Activated CD8-positive, alpha-beta memory T cell treated with anti-CD3 and anti-CD28 coated beads, Interleukin-2, amount 50 U/mL, for 4 hours (primary cell): Measurements from ENCODE around the gene TMEM130.
A peak's percentile ranks its signal among the peaks of the same experiment; 100 is the strongest.
"Not testable (repeated sequence)": the region's sequence is repeated elsewhere in the genome, so short reads cannot be mapped to it uniquely, and the experiment has no call there.

ENCODE experiments used
- DNase-seq: peaks from one replicate; pipeline ENCODE4 v3.0.0-alpha.2; 2020

The TMEM130 gene

GRCh38 chr7:98875501-98875900 is 5.7 kb upstream of the TMEM130 start:
- DNase-seq = no peak

- no peak for DNase-seq
Measured at GRCh38 chr7:98874942-98875341, 5.1 kb upstream of the TMEM130 start.

- not testable (repeated sequence) for DNase-seq
Measured at GRCh38 chr7:98873610-98874009, 3.8 kb upstream of the TMEM130 start.

- DNase-seq = no peak
Measured at GRCh38 chr7:98872328-98872924, 2.6 kb upstream of the TMEM130 start.

- no peak for DNase-seq
Measured at GRCh38 chr7:98870807-98871491, 1.1 kb upstream of the TMEM130 start.

- DNase-seq = peak; percentile 74
Measured at GRCh38 chr7:98870121-98870651, 372 bp upstream of the TMEM130 start.

- DNase-seq = no peak
Measured at GRCh38 chr7:98869027-98869596, 702 bp downstream of the TMEM130 start.

- no peak for DNase-seq
Measured at GRCh38 chr7:98868450-98868849, 1.4 kb downstream of the TMEM130 start.

- no peak for DNase-seq
Measured at GRCh38 chr7:98866765-98867164, 3.0 kb downstream of the TMEM130 start.

- DNase-seq = no peak
Measured at GRCh38 chr7:98866351-98866750, 3.5 kb downstream of the TMEM130 start.

- no peak for DNase-seq
Measured at GRCh38 chr7:98864731-98865453, 4.9 kb downstream of the TMEM130 start.

GRCh38 chr7:98863601-98864000 is 6.2 kb downstream of the TMEM130 start:
- DNase-seq = no peak

GRCh38 chr7:98862716-98863420 is 6.9 kb downstream of the TMEM130 start:
- no peak for DNase-seq

- no peak for DNase-seq
Measured at GRCh38 chr7:98862203-98862602, 7.6 kb downstream of the TMEM130 start.

- DNase-seq = no peak
Measured at GRCh38 chr7:98860071-98860470, 9.7 kb downstream of the TMEM130 start.

GRCh38 chr7:98855610-98856422 is 14.0 kb downstream of the TMEM130 start:
- no peak for DNase-seq

- DNase-seq = no peak
Measured at GRCh38 chr7:98852826-98853225, 17.0 kb downstream of the TMEM130 start.

GRCh38 chr7:98848918-98849317 is 20.9 kb downstream of the TMEM130 start:
- no peak for DNase-seq

- not testable (repeated sequence) for DNase-seq
Measured at GRCh38 chr7:98842552-98842951, 27.3 kb downstream of the TMEM130 start.

GRCh38 chr7:98841179-98841997 is 28.4 kb downstream of the TMEM130 start:
- peak; percentile 76 for DNase-seq

- no peak for DNase-seq
Measured at GRCh38 chr7:98840722-98841121, 29.1 kb downstream of the TMEM130 start.
